ENCODE measurements around the gene ADORA2A.
A peak's percentile ranks its signal among the peaks of the same experiment; 100 is the strongest.
"Not testable (repeated sequence)": the region's sequence is repeated elsewhere in the genome, so short reads cannot be mapped to it uniquely, and the experiment has no call there.

Gene ADORA2A

GRCh38 chr22:24485608-24486007 lies 58.2 kb downstream of the ADORA2A start:
- TF ChIP-seq CTCF (IDR thresholded peaks at IDR 0.05; ENCODE audit: low read depth, low read length, poor library complexity, severe bottlenecking) (peak; percentile 42), EZH2phosphoT487 (IDR thresholded peaks at IDR 0.05; ENCODE audit: borderline replicate concordance, low read length) (no peak)
- Histone ChIP-seq H3K4me1 (ENCODE audit: control insufficient read depth, low read length) (peaks cover 7% of the 10 kb centered on the region; the same call in 1 of the 2 replicates), H3K27me3 (ENCODE audit: control insufficient read depth, low read length) (no peaks in the 10 kb centered on the region), H3F3A (ENCODE audit: control insufficient read depth, insufficient read depth) (no peaks in the 10 kb centered on the region), H3K36me3 (ENCODE audit: control insufficient read depth, low read length) (no peaks in the 10 kb centered on the region), H3K9me3 (ENCODE audit: control insufficient read depth, insufficient read depth, low read length) (no peaks in the 10 kb centered on the region), H4K20me1 (ENCODE audit: control insufficient read depth, insufficient read depth, low read depth, low read length) (no peaks in the 10 kb centered on the region), H3K4me3 (ENCODE audit: low read length) (no peak overlapping the region), H3K79me2 (ENCODE audit: control insufficient read depth, low read length) (no peaks in the 10 kb centered on the region), H3K4me2 (ENCODE audit: low read length) (no peak overlapping the region), H3K27ac (ENCODE audit: low read depth, low read length) (no peak overlapping the region), H3K9me2 (replicated peaks; ENCODE audit: control insufficient read depth, low read length) (no peaks in the 10 kb centered on the region)

DNA sequence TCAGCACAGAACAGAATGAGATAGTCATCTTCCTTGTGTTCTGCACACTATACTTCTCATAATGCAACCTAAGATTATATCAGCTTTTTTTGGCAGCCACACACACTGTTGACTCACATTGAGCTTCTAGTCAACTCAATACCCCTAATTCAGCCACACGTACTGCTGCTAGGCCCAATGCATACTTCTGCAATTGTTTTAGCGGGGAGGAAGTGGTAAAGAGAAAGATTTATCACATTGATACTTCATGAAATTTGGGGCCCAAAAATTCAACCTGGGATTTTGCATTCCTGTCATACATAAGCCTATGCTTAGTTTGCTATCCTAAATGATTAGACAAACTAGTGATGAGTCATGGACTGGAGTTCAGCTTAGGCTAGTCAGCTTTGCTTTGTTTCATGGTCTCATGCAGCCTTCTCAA lies 59.1 kb downstream of the ADORA2A start:
- no peak for TF ChIP-seq CTCF (IDR thresholded peaks at IDR 0.05; ENCODE audit: low read depth, low read length, poor library complexity, severe bottlenecking)
- no peak for TF ChIP-seq EZH2phosphoT487 (IDR thresholded peaks at IDR 0.05; ENCODE audit: borderline replicate concordance, low read length)
- Histone ChIP-seq H4K20me1 (ENCODE audit: control insufficient read depth, insufficient read depth, low read depth, low read length) (no peaks in the 10 kb centered on the region), H3K4me2 (ENCODE audit: low read length) (no peak overlapping the region), H3K4me3 (ENCODE audit: low read length) (no peak overlapping the region), H3K27me3 (ENCODE audit: control insufficient read depth, low read length) (no peaks in the 10 kb centered on the region), H3K79me2 (ENCODE audit: control insufficient read depth, low read length) (no peaks in the 10 kb centered on the region), H3F3A (ENCODE audit: control insufficient read depth, insufficient read depth) (no peaks in the 10 kb centered on the region), H3K27ac (ENCODE audit: low read depth, low read length) (no peak overlapping the region), H3K4me1 (ENCODE audit: control insufficient read depth, low read length) (peaks cover 7% of the 10 kb centered on the region; the same call in 1 of the 2 replicates), H3K9me3 (ENCODE audit: control insufficient read depth, insufficient read depth, low read length) (no peaks in the 10 kb centered on the region), H3K36me3 (ENCODE audit: control insufficient read depth, low read length) (no peaks in the 10 kb centered on the region), H3K9me2 (replicated peaks; ENCODE audit: control insufficient read depth, low read length) (no peaks in the 10 kb centered on the region)

DNA sequence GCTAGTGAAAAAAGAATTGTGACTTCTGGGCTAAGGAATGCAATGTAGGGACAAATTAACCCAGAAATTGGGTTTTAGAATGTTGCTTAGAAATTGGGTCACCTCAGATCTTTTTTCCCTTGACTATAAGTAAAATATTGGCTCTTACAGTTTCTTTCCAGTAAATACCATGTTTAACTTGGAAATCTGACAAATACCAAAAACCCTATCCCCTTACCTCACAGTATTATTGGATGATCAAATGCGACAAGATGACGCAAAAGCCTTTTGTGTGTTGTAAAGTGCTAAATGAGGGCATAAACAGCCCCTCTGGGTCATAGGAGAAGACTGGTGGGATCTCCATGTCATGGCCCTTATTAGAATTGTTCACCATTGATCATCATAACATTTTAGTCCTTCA lies 61.6 kb downstream of the ADORA2A start:
- H3K4me1 ChIP-seq (ENCODE audit: control insufficient read depth, low read length), result peaks cover 7% of the 10 kb centered on the region; the same call in 1 of the 2 replicates
- H3K9me2 ChIP-seq (replicated peaks; ENCODE audit: control insufficient read depth, low read length), result no peaks in the 10 kb centered on the region
- no peak overlapping the region for H3K27ac ChIP-seq (ENCODE audit: low read depth, low read length)
- no peak overlapping the region for H3K4me3 ChIP-seq (ENCODE audit: low read length)
- H3K27me3 ChIP-seq (ENCODE audit: control insufficient read depth, low read length), result peaks cover 4% of the 10 kb centered on the region
- no peaks in the 10 kb centered on the region for H3K36me3 ChIP-seq (ENCODE audit: control insufficient read depth, low read length)
- H3F3A ChIP-seq (ENCODE audit: control insufficient read depth, insufficient read depth), result no peaks in the 10 kb centered on the region
- H3K4me2 ChIP-seq (ENCODE audit: low read length), result no peak overlapping the region
- no peaks in the 10 kb centered on the region for H4K20me1 ChIP-seq (ENCODE audit: control insufficient read depth, insufficient read depth, low read depth, low read length)
- no peak for TF ChIP-seq CTCF (IDR thresholded peaks at IDR 0.05; ENCODE audit: low read depth, low read length, poor library complexity, severe bottlenecking)
- TF ChIP-seq EZH2phosphoT487 (IDR thresholded peaks at IDR 0.05; ENCODE audit: borderline replicate concordance, low read length), result no peak
- H3K9me3 ChIP-seq (ENCODE audit: control insufficient read depth, insufficient read depth, low read length), result no peaks in the 10 kb centered on the region
- no peaks in the 10 kb centered on the region for H3K79me2 ChIP-seq (ENCODE audit: control insufficient read depth, low read length)

- H3K27me3 ChIP-seq (ENCODE audit: control insufficient read depth, low read length); H3K36me3 ChIP-seq (ENCODE audit: control insufficient read depth, low read length): not testable (repeated sequence)
These were observed 62.0 kb downstream of the ADORA2A start for GRCh38 chr22:24489434-24489833.

More at GRCh38 chr22:24489434-24489833, 62.0 kb downstream of the ADORA2A start:
- not testable (repeated sequence) for H3K9me2 ChIP-seq (replicated peaks; ENCODE audit: control insufficient read depth, low read length); H3F3A ChIP-seq (ENCODE audit: control insufficient read depth, insufficient read depth); H4K20me1 ChIP-seq (ENCODE audit: control insufficient read depth, insufficient read depth, low read depth, low read length); H3K4me3 ChIP-seq (ENCODE audit: low read length); H3K9me3 ChIP-seq (ENCODE audit: control insufficient read depth, insufficient read depth, low read length); H3K4me2 ChIP-seq (ENCODE audit: low read length); H3K4me1 ChIP-seq (ENCODE audit: control insufficient read depth, low read length); H3K27ac ChIP-seq (ENCODE audit: low read depth, low read length); H3K79me2 ChIP-seq (ENCODE audit: control insufficient read depth, low read length)
